Measurements from ENCODE around the gene PCCA.

The PCCA gene

GRCh38 chr13:100341327-100341726, 252.4 kb downstream of the PCCA start:
- H3K9ac ChIP-seq (ENCODE audit: low read length), result no peak overlapping the region
- no peak overlapping the region for H3K4me3 ChIP-seq (ENCODE audit: low read length)
- no peaks in the 10 kb centered on the region for H3K27me3 ChIP-seq (replicated peaks; ENCODE audit: control insufficient read depth, insufficient read depth, low read length)
- H3K36me3 ChIP-seq (ENCODE audit: control insufficient read depth, insufficient read depth, low read length, severe bottlenecking), result peaks cover 12% of the 10 kb centered on the region
- no peak for DNase-seq (ENCODE audit: low read depth)
- H3K4me1 ChIP-seq (ENCODE audit: control insufficient read depth, insufficient read depth, low read length), result no peaks in the 10 kb centered on the region
- H3K9me3 ChIP-seq (ENCODE audit: control insufficient read depth, low read length), result peaks cover 8% of the 10 kb centered on the region

GRCh38 chr13:100344544-100344943, 255.7 kb downstream of the PCCA start:
- no peak overlapping the region for H3K4me3 ChIP-seq (ENCODE audit: low read length)
- H3K9ac ChIP-seq (ENCODE audit: low read length), result no peak overlapping the region
- H3K27me3 ChIP-seq (replicated peaks; ENCODE audit: control insufficient read depth, insufficient read depth, low read length), result no peaks in the 10 kb centered on the region
- peaks cover 8% of the 10 kb centered on the region for H3K9me3 ChIP-seq (ENCODE audit: control insufficient read depth, low read length)
- no peak for DNase-seq (ENCODE audit: low read depth)
- H3K36me3 ChIP-seq (ENCODE audit: control insufficient read depth, insufficient read depth, low read length, severe bottlenecking), result peaks cover 10% of the 10 kb centered on the region
- H3K4me1 ChIP-seq (ENCODE audit: control insufficient read depth, insufficient read depth, low read length), result no peaks in the 10 kb centered on the region

GRCh38 chr13:100347968-100348367, 259.1 kb downstream of the PCCA start:
- Histone ChIP-seq H3K9me3 (ENCODE audit: control insufficient read depth, low read length) (peaks cover 8% of the 10 kb centered on the region), H3K36me3 (ENCODE audit: control insufficient read depth, insufficient read depth, low read length, severe bottlenecking) (peaks cover 10% of the 10 kb centered on the region), H3K4me1 (ENCODE audit: control insufficient read depth, insufficient read depth, low read length) (no peaks in the 10 kb centered on the region), H3K27me3 (replicated peaks; ENCODE audit: control insufficient read depth, insufficient read depth, low read length) (no peaks in the 10 kb centered on the region), H3K4me3 (ENCODE audit: low read length) (no peak overlapping the region), H3K9ac (ENCODE audit: low read length) (no peak overlapping the region)
- DNase-seq (ENCODE audit: low read depth), result peak; percentile 2

- peaks cover 7% of the 10 kb centered on the region for H3K36me3 ChIP-seq (ENCODE audit: control insufficient read depth, insufficient read depth, low read length, severe bottlenecking)
- no peak overlapping the region for H3K4me3 ChIP-seq (ENCODE audit: low read length)
- DNase-seq (ENCODE audit: low read depth), result no peak
- H3K4me1 ChIP-seq (ENCODE audit: control insufficient read depth, insufficient read depth, low read length), result no peaks in the 10 kb centered on the region
- H3K9ac ChIP-seq (ENCODE audit: low read length), result no peak overlapping the region
- no peaks in the 10 kb centered on the region for H3K27me3 ChIP-seq (replicated peaks; ENCODE audit: control insufficient read depth, insufficient read depth, low read length)
- peaks cover 8% of the 10 kb centered on the region for H3K9me3 ChIP-seq (ENCODE audit: control insufficient read depth, low read length)
These were observed 260.7 kb downstream of the PCCA start for GRCh38 chr13:100349594-100349993.

GRCh38 chr13:100350601-100351000, 261.7 kb downstream of the PCCA start:
- Histone ChIP-seq H3K27me3 (replicated peaks; ENCODE audit: control insufficient read depth, insufficient read depth, low read length) (no peaks in the 10 kb centered on the region), H3K4me1 (ENCODE audit: control insufficient read depth, insufficient read depth, low read length) (no peaks in the 10 kb centered on the region), H3K36me3 (ENCODE audit: control insufficient read depth, insufficient read depth, low read length, severe bottlenecking) (peaks cover 3% of the 10 kb centered on the region), H3K9ac (ENCODE audit: low read length) (no peak overlapping the region), H3K4me3 (ENCODE audit: low read length) (no peak overlapping the region), H3K9me3 (ENCODE audit: control insufficient read depth, low read length) (peaks cover 4% of the 10 kb centered on the region)
- no peak for DNase-seq (ENCODE audit: low read depth)

- peaks cover 2% of the 10 kb centered on the region for H3K4me1 ChIP-seq (ENCODE audit: control insufficient read depth, insufficient read depth, low read length)
- DNase-seq (ENCODE audit: low read depth), result no peak
- H3K27me3 ChIP-seq (replicated peaks; ENCODE audit: control insufficient read depth, insufficient read depth, low read length), result no peaks in the 10 kb centered on the region
- H3K9me3 ChIP-seq (ENCODE audit: control insufficient read depth, low read length), result no peaks in the 10 kb centered on the region
- H3K9ac ChIP-seq (ENCODE audit: low read length), result no peak overlapping the region
- peak overlapping the region; percentile 18 for H3K4me3 ChIP-seq (ENCODE audit: low read length)
- H3K36me3 ChIP-seq (ENCODE audit: control insufficient read depth, insufficient read depth, low read length, severe bottlenecking), result peaks cover 2% of the 10 kb centered on the region
These were observed 267.5 kb downstream of the PCCA start for GRCh38 chr13:100356426-100356825.

GRCh38 chr13:100356889-100357288, 268.0 kb downstream of the PCCA start:
- H3K4me1 ChIP-seq (ENCODE audit: control insufficient read depth, insufficient read depth, low read length), result peaks cover 7% of the 10 kb centered on the region
- no peak for DNase-seq (ENCODE audit: low read depth)
- H3K4me3 ChIP-seq (ENCODE audit: low read length), result peak overlapping the region; percentile 18
- H3K9me3 ChIP-seq (ENCODE audit: control insufficient read depth, low read length), result no peaks in the 10 kb centered on the region
- no peaks in the 10 kb centered on the region for H3K27me3 ChIP-seq (replicated peaks; ENCODE audit: control insufficient read depth, insufficient read depth, low read length)
- no peak overlapping the region for H3K9ac ChIP-seq (ENCODE audit: low read length)
- H3K36me3 ChIP-seq (ENCODE audit: control insufficient read depth, insufficient read depth, low read length, severe bottlenecking), result peaks cover 2% of the 10 kb centered on the region

- no peaks in the 10 kb centered on the region for H3K9me3 ChIP-seq (ENCODE audit: control insufficient read depth, low read length)
- peaks cover 2% of the 10 kb centered on the region for H3K36me3 ChIP-seq (ENCODE audit: control insufficient read depth, insufficient read depth, low read length, severe bottlenecking)
- no peak for DNase-seq (ENCODE audit: low read depth)
- H3K4me1 ChIP-seq (ENCODE audit: control insufficient read depth, insufficient read depth, low read length), result peaks cover 9% of the 10 kb centered on the region
- H3K9ac ChIP-seq (ENCODE audit: low read length), result no peak overlapping the region
- no peaks in the 10 kb centered on the region for H3K27me3 ChIP-seq (replicated peaks; ENCODE audit: control insufficient read depth, insufficient read depth, low read length)
- H3K4me3 ChIP-seq (ENCODE audit: low read length), result no peak overlapping the region
These were observed 268.9 kb downstream of the PCCA start for GRCh38 chr13:100357764-100358163.

GRCh38 chr13:100361504-100361903, 272.6 kb downstream of the PCCA start:
- no peaks in the 10 kb centered on the region for H3K9me3 ChIP-seq (ENCODE audit: control insufficient read depth, low read length)
- no peaks in the 10 kb centered on the region for H3K36me3 ChIP-seq (ENCODE audit: control insufficient read depth, insufficient read depth, low read length, severe bottlenecking)
- H3K9ac ChIP-seq (ENCODE audit: low read length), result no peak overlapping the region
- DNase-seq (ENCODE audit: low read depth), result peak; percentile 33
- H3K27me3 ChIP-seq (replicated peaks; ENCODE audit: control insufficient read depth, insufficient read depth, low read length), result no peaks in the 10 kb centered on the region
- H3K4me1 ChIP-seq (ENCODE audit: control insufficient read depth, insufficient read depth, low read length), result peaks cover 22% of the 10 kb centered on the region
- H3K4me3 ChIP-seq (ENCODE audit: low read length), result no peak overlapping the region

- H3K9ac ChIP-seq (ENCODE audit: low read length), result no peak overlapping the region
- no peak overlapping the region for H3K4me3 ChIP-seq (ENCODE audit: low read length)
- H3K27me3 ChIP-seq (replicated peaks; ENCODE audit: control insufficient read depth, insufficient read depth, low read length), result no peaks in the 10 kb centered on the region
- H3K9me3 ChIP-seq (ENCODE audit: control insufficient read depth, low read length), result no peaks in the 10 kb centered on the region
- no peaks in the 10 kb centered on the region for H3K36me3 ChIP-seq (ENCODE audit: control insufficient read depth, insufficient read depth, low read length, severe bottlenecking)
- peaks cover 22% of the 10 kb centered on the region for H3K4me1 ChIP-seq (ENCODE audit: control insufficient read depth, insufficient read depth, low read length)
- DNase-seq (ENCODE audit: low read depth), result no peak
These were observed 273.5 kb downstream of the PCCA start for GRCh38 chr13:100362371-100362770.

- Histone ChIP-seq H3K9me3 (ENCODE audit: control insufficient read depth, low read length) (no peaks in the 10 kb centered on the region), H3K9ac (ENCODE audit: low read length) (no peak overlapping the region), H3K27me3 (replicated peaks; ENCODE audit: control insufficient read depth, insufficient read depth, low read length) (no peaks in the 10 kb centered on the region), H3K36me3 (ENCODE audit: control insufficient read depth, insufficient read depth, low read length, severe bottlenecking) (no peaks in the 10 kb centered on the region), H3K4me1 (ENCODE audit: control insufficient read depth, insufficient read depth, low read length) (peaks cover 22% of the 10 kb centered on the region), H3K4me3 (ENCODE audit: low read length) (no peak overlapping the region)
- no peak for DNase-seq (ENCODE audit: low read depth)
These were observed 273.9 kb downstream of the PCCA start for GRCh38 chr13:100362781-100363180.

GRCh38 chr13:100363285-100363711, 274.4 kb downstream of the PCCA start:
- DNase-seq (ENCODE audit: low read depth), result peak; percentile 65
- Histone ChIP-seq H3K9ac (ENCODE audit: low read length) (no peak overlapping the region), H3K27me3 (replicated peaks; ENCODE audit: control insufficient read depth, insufficient read depth, low read length) (no peaks in the 10 kb centered on the region), H3K36me3 (ENCODE audit: control insufficient read depth, insufficient read depth, low read length, severe bottlenecking) (no peaks in the 10 kb centered on the region), H3K4me1 (ENCODE audit: control insufficient read depth, insufficient read depth, low read length) (peaks cover 22% of the 10 kb centered on the region), H3K9me3 (ENCODE audit: control insufficient read depth, low read length) (no peaks in the 10 kb centered on the region), H3K4me3 (ENCODE audit: low read length) (no peak overlapping the region)
